SU-DHL-6 (cell line): ENCODE measurements around the gene ABCC10.
"Not testable (repeated sequence)": the region's sequence is repeated elsewhere in the genome, so short reads cannot be mapped to it uniquely, and the experiment has no call there.

Experiments
- H2AFZ ChIP-seq: fragments of 200-600 bp; sonication (generic); 2 replicates; pipeline ENCODE4 v1.6.1; 2014; ENCODE audit warnings: low read depth, mild to moderate bottlenecking, moderate library complexity, mixed read lengths, antibody characterized with exemption, low read length; ENCODE audit not compliant: severe bottlenecking
- H3F3A ChIP-seq: fragments of 200-600 bp; shearing (Covaris generic); 2 replicates; pipeline ENCODE4 v1.6.0; 2016; ENCODE audit warnings: antibody characterized with exemption, mild to moderate bottlenecking; ENCODE audit not compliant: insufficient read depth
- H3K27ac ChIP-seq: fragments of 200-600 bp; sonication (generic); 2 replicates; pipeline ENCODE4 v1.5.1; 2016; ENCODE audit warnings: low read depth, mild to moderate bottlenecking, low read length, moderate library complexity, mixed read lengths
- H3K27me3 ChIP-seq: fragments of 200-600 bp; sonication (generic), shearing (Covaris generic); 2 replicates; pipeline ENCODE4 v1.6.0; 2014; ENCODE audit warnings: mild to moderate bottlenecking, low read length
- H3K36me3 ChIP-seq: fragments of 200-600 bp; sonication (generic); 2 replicates; pipeline ENCODE4 v1.6.1; 2014; ENCODE audit warnings: mild to moderate bottlenecking, low read length, mixed read lengths
- H3K4me2 ChIP-seq: fragments of 300-600, 200-600 bp; shearing (Covaris generic), sonication (generic); 2 replicates; pipeline ENCODE4 v1.6.0; 2014; ENCODE audit warnings: low read length, low read depth, mild to moderate bottlenecking; ENCODE audit not compliant: poor library complexity, severe bottlenecking
- H3K4me3 ChIP-seq: fragments of 200-600 bp; sonication (generic); 2 replicates; pipeline ENCODE4 v1.5.1; 2014; ENCODE audit warnings: antibody characterized with exemption, low read length, mild to moderate bottlenecking, mixed read lengths; ENCODE audit not compliant: insufficient read depth, poor library complexity, severe bottlenecking
- H3K79me2 ChIP-seq: fragments of 200-600 bp; sonication (generic); 2 replicates; pipeline ENCODE4 v1.6.1; 2014; ENCODE audit warnings: mild to moderate bottlenecking, low read length, moderate library complexity; ENCODE audit not compliant: insufficient read depth
- H3K9ac ChIP-seq: fragments of 200-600 bp; sonication (generic); 2 replicates; pipeline ENCODE4 v1.7.0; 2014; ENCODE audit warnings: mild to moderate bottlenecking, low read length
- H3K9me2 ChIP-seq: fragments of 200-600 bp; sonication (generic); replicated peaks from 2 replicates; pipeline ENCODE4 v1.6.1; 2014; ENCODE audit warnings: low read length; ENCODE audit not compliant: insufficient read depth
- H3K9me3 ChIP-seq: fragments of 200-600 bp; sonication (generic); 2 replicates; pipeline ENCODE4 v1.6.1; 2014; ENCODE audit warnings: low read length, mixed read lengths; ENCODE audit not compliant: insufficient read depth
- H4K20me1 ChIP-seq: fragments of 200-600 bp; sonication (generic); 2 replicates; pipeline ENCODE4 v1.6.1; 2014; ENCODE audit warnings: low read depth, mild to moderate bottlenecking, antibody characterized with exemption, low read length, moderate library complexity, mixed read lengths
- CTCF ChIP-seq: fragments of 200-600 bp; sonication (generic); IDR thresholded peaks from one replicate; pipeline ENCODE4 v1.5.1; 2017; ENCODE audit warnings: antibody characterized with exemption, mild to moderate bottlenecking, low read length, moderate library complexity; ENCODE audit not compliant: insufficient read depth, poor library complexity, severe bottlenecking
- EZH2phosphoT487 ChIP-seq: fragments of 200-600 bp; sonication (generic), shearing (Covaris generic); conservative IDR thresholded peaks from 2 replicates; pipeline ENCODE4 v1.6.1; 2018; ENCODE audit warnings: mild to moderate bottlenecking, antibody characterized with exemption, low read length, moderate library complexity, mixed read lengths

Gene ABCC10

GRCh38 chr6:43416935-43417334, 10.4 kb upstream of the ABCC10 start:
- no peaks in the 10 kb centered on the region for H3K9me2 ChIP-seq
- no peaks in the 10 kb centered on the region for H3F3A ChIP-seq
- no peak for TF ChIP-seq CTCF
- no peak for TF ChIP-seq EZH2phosphoT487
- no peak overlapping the region for H3K9ac ChIP-seq
- no peak overlapping the region for H3K27ac ChIP-seq
- H3K36me3 ChIP-seq, result no peaks in the 10 kb centered on the region
- no peaks in the 10 kb centered on the region for H3K27me3 ChIP-seq
- H3K79me2 ChIP-seq, result no peaks in the 10 kb centered on the region
- no peak overlapping the region for H3K4me3 ChIP-seq
- no peaks in the 10 kb centered on the region for H4K20me1 ChIP-seq
- no peak overlapping the region for H2AFZ ChIP-seq
- H3K9me3 ChIP-seq, result peaks cover 13% of the 10 kb centered on the region; the same call in 1 of the 2 replicates
- H3K4me2 ChIP-seq, result no peak overlapping the region

DNA sequence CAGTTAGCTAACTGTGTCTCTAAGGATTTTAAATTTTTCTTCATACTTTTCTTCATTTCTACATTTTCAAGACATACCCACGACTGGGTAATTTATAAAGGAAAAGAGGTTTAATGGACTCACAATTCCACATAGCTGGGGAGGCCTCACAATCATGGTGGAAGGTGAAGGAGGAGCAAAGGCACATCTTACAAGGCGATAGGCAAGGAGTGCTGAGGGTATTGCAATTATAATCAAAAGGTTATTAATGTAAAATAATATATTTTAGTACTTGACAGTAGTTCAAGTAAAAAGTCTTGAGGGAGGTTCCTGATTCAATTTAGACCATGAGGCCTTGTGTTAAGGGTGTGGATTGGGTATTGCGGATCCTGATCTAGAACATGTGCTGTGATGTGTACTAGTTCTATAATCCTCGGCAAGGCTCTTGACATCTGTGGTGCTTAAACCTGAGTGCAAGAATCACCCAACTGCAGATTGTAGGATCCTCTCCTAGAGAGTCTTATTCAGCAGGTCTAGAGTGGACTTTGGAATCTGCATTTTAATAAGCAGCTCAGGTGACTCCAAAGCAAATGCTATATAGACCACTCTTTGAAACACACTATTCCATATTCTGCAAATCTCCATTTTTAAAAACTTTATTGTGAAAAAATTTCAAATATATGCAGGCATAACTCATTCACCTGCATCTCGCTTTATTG, 7.2 kb upstream of the ABCC10 start:
- no peaks in the 10 kb centered on the region for H3K27me3 ChIP-seq
- no peaks in the 10 kb centered on the region for H3K9me2 ChIP-seq
- no peaks in the 10 kb centered on the region for H3K79me2 ChIP-seq
- no peaks in the 10 kb centered on the region for H3K36me3 ChIP-seq
- no peak overlapping the region for H3K27ac ChIP-seq
- no peak overlapping the region for H3K4me2 ChIP-seq
- no peaks in the 10 kb centered on the region for H3F3A ChIP-seq
- TF ChIP-seq CTCF, result no peak
- TF ChIP-seq EZH2phosphoT487, result no peak
- H3K9ac ChIP-seq, result no peak overlapping the region
- H4K20me1 ChIP-seq, result no peaks in the 10 kb centered on the region
- H3K4me3 ChIP-seq, result no peak overlapping the region
- no peak overlapping the region for H2AFZ ChIP-seq
- H3K9me3 ChIP-seq, result no peaks in the 10 kb centered on the region

GRCh38 chr6:43421831-43422230, 5.5 kb upstream of the ABCC10 start:
- no peak for TF ChIP-seq EZH2phosphoT487
- no peak for TF ChIP-seq CTCF
- no peaks in the 10 kb centered on the region for H3K36me3 ChIP-seq
- no peaks in the 10 kb centered on the region for H3F3A ChIP-seq
- H4K20me1 ChIP-seq, result no peaks in the 10 kb centered on the region
- H3K27ac ChIP-seq, result no peak overlapping the region
- no peaks in the 10 kb centered on the region for H3K9me2 ChIP-seq
- no peaks in the 10 kb centered on the region for H3K79me2 ChIP-seq
- H2AFZ ChIP-seq, result no peak overlapping the region
- no peak overlapping the region for H3K4me2 ChIP-seq
- H3K4me3 ChIP-seq, result no peak overlapping the region
- H3K9me3 ChIP-seq, result no peaks in the 10 kb centered on the region
- H3K9ac ChIP-seq, result no peak overlapping the region
- no peaks in the 10 kb centered on the region for H3K27me3 ChIP-seq

GRCh38 chr6:43425083-43425482, 2.3 kb upstream of the ABCC10 start:
- H3K27me3 ChIP-seq, H3K9ac ChIP-seq, H3K9me3 ChIP-seq, H2AFZ ChIP-seq, H3K27ac ChIP-seq, H3K9me2 ChIP-seq, H4K20me1 ChIP-seq, H3F3A ChIP-seq, H3K36me3 ChIP-seq, H3K4me2 ChIP-seq, H3K4me3 ChIP-seq: not testable (repeated sequence)
- H3K79me2 ChIP-seq, result peaks cover 20% of the 10 kb centered on the region
